Stimulated activated CD8-positive, alpha-beta memory T cell treated with anti-CD3 and anti-CD28 coated beads, Interleukin-2, amount 100 ng/mL, for 1 hour (primary cell): ENCODE measurements around the gene OSCAR.

ENCODE experiments used
- DNase-seq, 2 donors: peaks; one replicate each; pipeline ENCODE4 v3.0.0-alpha.2; 2020; ENCODE audit warnings: low read depth in 2 of 2

The OSCAR gene, protein sequence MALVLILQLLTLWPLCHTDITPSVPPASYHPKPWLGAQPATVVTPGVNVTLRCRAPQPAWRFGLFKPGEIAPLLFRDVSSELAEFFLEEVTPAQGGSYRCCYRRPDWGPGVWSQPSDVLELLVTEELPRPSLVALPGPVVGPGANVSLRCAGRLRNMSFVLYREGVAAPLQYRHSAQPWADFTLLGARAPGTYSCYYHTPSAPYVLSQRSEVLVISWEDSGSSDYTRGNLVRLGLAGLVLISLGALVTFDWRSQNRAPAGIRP

DNA sequence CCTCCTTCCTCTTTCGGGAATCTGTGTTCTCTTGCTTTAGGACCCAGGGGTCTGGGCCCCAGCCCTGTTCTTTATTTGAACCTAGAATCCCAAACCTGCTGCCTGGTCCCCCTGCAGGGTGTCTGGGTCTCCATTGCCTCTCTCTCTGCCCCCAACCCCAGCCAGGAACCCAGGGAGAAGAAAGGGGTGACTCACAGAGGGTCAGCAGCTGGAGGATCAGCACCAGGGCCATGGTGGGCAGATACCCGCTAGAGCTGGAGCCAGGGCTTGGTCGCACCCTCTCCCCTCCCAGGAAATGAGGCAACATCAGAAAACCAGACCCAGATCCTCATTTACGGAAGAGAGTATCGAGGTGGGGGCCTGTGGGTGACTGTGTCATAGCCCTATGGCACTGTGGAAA lies at the start of gene OSCAR:
Gene OSCAR (minus strand): TSS at position 243 of the 400 bp plus-strand sequence. CDS start 11 bp downstream, at position 232.
- no peak for DNase-seq

DNA sequence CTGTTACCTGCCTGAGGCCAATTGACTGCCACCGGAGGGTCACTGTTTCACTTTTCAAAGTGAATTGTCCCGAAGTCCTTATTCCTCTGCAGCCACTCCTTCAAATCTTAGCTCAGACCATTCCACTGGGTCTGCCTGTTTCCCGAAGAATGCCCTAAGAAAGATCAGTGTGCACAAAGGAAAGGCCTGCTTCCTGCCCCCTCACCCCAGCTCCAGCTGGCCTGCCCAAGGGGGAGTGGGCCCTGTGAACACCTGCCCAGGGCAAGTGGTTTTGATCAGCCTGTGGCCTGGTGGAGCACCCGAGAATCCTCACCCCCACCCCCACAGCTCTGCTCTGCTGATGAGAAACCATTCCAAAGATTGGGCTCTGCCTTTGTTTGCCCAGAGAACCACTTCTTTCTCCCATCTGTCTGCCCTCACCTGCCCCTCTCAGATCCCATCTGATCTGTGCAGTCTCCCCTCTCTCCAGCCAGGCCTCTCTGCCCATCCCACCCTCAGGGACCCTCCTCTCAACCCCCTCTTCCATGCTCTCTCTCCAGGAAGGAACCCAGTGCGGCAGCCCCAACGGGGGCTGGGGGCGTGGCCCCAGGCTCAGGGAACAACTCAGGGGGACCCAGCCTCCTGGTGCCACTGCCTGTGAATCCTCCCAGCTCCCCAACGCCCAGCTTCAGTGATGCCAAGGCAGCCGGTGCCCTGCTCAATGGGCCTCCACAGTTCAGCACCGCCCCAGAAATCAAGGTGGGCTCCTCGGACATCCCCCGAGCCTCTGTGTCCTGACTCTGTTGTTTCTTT lies 48.6 kb upstream of the OSCAR start:
- DNase-seq = no peak

DNA sequence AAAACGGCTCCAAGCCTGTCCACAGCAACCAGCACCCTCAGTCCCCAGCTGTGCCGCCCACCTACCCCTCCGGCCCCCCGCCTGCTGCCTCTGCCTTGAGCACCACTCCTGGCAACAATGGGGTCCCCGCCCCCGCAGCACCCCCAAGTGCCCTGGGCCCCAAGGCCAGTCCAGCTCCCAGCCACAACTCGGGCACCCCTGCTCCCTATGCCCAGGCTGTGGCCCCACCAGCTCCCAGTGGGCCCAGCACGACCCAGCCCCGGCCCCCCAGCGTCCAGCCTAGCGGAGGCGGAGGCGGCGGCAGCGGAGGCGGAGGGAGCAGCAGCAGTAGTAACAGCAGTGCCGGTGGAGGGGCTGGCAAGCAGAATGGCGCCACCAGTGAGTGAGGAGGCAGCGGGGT lies 47.6 kb upstream of the OSCAR start:
- no peak for DNase-seq

DNA sequence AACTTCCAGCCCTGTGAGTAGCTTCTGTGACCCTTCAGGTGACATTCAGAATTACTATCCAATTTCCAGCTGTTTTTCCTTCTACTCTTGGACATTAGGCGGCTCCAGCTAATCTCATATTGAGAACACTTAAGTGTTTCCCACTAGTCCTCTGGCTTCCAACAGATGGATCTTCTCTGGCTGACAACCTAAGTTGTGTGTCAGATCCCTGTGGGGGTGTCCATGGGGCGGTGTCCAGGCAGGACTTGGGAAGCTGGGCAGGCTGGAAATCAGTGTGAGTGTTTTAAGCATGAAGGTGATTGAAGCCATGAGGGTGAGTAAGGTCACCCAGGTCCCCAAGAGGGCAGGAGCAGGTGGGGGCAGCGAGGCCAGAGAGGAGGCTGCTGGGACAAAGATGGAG lies 47.1 kb upstream of the OSCAR start:
- DNase-seq = no peak

DNA sequence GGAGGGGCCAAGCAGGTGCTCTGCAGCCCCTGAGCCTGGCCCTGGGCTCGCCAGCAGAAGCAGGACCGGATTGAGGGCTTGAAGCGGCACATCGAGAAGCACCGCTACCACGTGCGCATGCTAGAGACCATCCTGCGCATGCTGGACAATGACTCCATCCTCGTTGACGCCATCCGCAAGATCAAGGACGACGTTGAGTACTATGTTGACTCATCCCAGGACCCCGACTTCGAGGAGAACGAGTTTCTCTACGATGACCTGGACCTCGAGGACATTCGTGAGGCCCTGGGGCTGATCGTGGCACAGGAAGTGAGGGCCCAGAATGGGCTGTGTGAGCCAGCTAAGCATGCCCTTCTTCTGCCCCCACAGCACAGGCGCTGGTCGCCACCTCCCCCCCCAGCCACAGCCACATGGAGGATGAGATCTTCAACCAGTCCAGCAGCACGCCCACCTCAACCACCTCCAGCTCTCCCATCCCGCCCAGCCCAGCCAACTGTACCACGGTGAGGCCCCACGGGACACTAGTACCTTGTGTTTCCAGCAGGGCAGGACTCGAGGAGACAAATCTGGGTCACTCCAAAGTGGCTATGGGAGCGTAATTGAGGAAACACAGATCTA lies 45.0 kb upstream of the OSCAR start:
- no peak for DNase-seq

DNA sequence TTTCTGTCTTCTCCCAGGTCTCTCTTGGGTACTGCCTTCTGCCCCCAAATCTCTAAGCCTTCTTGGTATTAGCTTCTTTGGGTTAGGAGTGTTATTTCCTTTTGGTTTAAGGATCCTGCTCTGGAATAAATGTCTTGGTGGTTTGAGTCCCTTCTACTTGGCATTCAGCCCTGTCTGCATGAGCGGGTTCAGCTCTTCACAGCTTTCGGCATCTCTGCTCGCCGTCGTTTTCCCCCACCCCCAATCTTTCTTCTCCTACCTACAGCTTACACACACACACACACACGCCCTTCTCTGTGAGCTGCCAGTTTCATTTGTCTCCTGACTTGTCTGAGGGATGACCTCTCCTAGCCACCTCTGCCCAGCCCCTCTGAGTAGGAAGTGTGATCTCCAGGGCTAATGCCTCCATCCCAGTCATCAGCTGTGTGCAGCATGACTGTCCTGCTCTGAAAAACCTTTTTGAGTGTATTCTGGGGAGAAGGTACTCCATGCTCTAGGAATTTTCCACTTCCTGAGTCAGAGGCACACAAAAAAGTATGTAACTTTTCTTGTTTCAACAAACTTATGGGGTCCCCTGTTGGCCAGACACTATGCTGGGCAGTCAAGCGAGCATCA lies 41.7 kb upstream of the OSCAR start:
- DNase-seq = no peak

DNA sequence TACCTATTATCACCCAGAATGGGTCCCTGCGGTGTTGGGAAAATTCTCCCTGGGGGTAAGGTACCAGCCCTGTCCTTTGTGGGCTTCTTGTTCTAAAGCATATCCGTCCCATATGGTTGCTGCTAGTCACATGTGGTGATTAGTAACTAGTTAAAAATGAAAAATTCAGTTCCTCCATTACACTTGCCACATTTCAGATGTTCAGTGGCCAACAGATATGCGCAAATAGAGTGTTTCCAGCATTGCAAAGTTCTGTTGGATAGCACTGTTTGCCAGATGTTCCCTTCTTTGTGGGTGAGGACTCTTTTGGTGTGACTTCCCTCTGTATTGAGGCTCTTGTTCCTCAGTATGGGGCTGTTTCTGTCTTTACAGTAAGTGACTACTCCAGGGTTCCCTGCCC lies 40.8 kb upstream of the OSCAR start:
- no peak for DNase-seq

DNA sequence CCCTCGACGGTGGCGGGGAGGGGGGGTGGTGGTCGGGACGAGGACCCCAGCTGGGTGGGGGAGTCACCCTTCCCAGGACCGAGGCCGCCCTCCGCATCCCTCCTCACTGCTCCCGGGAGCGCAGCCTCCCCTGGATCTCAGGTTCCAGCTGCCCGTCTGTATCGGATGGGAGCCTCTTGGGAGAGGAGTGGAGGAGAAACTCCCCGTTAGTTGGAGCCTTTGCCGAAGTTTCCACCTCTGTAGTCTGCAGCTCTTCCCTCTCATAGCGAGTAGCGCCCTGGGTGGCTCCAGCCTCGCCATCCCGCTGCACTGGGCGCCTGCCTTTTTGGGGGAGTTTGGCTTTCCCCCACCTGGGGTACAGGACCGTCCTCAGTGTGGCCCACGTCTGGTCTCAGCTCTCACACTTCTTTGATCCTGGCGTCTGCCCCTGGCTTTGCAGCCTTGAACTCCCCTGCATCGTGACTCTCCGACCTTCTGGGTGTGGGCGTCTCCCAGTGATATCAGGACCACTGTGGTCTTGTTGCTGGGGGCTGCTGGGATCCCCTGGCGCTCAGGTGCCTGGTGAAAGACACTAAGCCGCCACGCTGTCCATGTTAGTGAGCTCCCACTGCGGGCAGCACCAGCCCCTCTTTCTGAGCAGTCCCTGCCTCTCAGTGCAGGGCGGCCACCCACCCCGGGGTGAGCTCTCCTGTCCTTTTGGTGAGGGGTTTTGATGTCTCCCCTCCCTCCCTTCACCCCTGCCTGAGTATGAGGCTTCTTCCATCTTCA lies 38.1 kb upstream of the OSCAR start:
- no peak for DNase-seq

DNA sequence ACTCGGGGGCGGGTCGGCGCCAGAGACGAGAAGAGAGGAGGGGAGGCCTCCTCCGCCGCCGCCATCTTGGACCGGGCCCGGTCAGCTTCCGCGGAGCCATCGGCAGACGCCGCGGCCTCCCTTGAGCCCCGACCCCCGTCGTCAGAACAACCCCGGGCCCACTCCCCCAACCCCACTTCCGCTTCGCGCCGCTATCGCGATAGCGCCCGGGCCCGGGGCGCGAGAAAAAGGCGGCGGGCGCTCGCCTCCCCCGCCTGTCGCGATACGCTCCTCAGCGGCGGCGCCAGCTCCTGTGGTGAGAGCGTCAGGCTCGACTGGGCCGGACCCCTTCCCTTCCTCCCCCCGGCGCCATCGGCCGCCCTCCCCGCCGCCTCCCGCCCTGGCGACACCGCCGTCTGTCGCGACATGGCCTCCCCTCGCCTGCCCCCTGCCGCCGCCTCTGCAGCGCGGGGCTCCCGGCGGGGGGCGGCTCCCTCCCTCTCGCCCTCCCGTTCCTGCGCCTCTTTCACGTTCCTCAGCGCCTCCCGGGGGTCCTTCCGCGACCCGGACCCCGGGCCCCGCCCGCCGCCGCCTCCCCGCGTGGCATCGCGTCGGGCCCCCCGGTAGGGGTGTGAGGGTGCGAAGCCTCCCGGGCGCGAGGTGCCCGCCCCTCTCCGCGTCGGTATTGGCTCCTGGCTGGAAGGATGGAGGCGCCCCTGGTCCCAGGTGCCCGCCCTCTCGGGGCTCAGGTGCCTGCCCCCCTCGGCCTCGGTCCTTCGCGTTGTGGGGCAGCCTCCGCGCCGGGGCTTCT lies 37.3 kb upstream of the OSCAR start, which contains the start of gene CNOT3:
Gene CNOT3 (plus strand): TSS at position 64 of the 790 bp plus-strand sequence. CDS start 5,217 bp downstream, outside the sequence.
- no peak for DNase-seq

DNA sequence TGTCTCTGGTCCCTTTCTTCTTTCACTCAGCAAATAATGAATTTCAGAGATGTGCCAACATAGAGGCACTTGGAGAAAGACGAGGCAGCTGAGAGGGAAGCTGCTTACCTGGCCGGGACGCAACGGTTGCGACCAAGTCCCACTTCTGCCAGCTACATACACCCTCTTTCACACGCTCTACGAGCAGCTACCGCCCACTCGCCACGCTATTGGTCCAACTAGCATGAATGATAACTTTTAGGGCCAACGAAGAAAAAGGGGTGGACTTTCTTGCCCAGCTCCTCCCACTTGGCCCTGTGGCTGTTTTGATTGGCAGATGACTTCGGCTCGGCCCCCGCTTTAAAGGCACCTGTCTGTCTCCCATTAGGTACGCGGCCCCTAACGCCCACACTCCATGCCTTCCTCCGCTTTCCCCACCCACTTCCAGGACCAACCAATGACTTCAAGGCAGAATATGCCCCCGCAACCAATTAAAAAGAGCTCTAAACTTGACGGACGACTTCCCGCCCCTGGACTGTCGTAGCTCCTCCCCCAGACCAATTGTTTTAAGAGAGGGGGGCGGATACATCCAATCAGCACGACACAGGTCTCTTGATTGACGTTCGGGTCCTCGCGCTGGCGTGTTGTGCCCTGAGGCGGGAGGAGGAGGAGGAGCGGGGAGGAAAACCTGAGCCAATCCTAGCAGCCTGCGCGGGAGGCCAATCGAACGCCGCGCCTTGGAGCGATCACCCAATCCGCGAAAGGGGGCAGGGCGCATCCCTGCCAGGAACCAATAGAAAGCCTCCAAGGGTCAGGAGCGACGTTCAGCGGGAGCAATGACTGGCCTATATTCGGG lies 36.5 kb upstream of the OSCAR start:
- DNase-seq = peak; percentile 97 to 98

DNA sequence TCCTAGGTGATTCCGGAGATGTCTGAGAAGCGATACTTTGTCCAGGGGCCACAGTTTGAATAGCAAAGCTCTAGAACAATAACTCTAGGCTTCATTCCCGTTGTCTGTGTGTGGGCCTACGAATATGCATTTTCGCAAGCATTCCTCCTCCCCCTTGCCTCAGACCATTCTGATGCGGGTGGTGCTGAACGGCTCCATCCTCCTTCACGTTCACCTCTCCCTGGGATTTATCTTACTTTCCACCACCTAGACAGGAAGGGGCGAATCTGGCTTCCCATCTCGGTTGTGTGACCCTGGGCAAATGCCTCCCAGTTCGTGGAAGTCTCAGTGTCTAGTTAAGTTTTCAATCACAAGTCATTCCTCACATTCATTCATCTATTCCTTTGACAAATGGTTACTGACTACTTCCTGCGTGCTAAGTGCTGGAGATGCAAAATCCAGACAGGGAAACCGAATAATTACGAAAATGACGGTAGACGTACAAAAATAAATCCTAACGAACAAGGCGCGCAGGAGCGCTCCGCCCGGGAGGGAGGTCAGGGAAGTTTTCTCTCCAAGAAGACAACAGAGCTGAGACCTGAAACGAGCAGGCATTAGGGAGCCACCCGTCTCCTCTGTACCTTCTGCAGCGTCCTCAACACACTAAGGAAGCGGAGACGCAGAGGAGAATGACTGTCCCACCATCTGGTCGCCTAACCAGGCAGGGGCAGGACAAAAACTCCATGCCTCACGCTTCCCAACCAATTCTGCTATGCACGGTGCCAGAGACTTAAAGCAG lies 35.7 kb upstream of the OSCAR start:
- no peak for DNase-seq

DNA sequence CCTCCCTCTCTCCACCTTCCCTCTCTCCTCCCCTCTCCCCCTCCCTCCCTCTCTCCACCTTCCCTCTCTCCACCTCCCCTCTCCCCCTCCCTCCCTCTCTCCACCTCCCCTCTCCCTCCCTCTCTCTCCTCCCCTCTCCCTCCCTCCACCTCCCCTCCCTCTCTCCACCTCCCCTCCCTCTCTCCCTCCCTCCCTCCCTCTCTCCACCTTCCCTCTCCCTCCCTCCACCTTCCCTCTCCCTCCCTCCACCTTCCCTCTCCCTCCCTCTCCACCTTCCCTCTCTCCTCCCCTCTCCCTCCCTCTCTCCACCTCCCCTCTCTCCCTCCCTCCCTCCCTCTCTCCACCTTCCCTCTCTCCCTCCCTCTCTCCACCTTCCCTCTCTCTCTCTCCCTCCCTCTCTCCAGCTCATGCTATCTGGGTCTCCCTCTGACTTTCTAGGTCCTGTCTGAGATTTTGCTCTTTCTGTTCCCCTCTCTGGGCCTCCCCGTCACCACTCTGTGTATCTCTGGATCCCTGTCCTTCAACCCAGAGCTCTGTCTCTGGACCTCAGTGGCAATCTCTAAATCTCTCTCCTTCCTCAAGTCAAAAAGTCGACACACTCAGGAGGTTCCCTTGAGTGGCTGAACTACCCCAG lies 33.5 kb upstream of the OSCAR start:
- no peak for DNase-seq

DNA sequence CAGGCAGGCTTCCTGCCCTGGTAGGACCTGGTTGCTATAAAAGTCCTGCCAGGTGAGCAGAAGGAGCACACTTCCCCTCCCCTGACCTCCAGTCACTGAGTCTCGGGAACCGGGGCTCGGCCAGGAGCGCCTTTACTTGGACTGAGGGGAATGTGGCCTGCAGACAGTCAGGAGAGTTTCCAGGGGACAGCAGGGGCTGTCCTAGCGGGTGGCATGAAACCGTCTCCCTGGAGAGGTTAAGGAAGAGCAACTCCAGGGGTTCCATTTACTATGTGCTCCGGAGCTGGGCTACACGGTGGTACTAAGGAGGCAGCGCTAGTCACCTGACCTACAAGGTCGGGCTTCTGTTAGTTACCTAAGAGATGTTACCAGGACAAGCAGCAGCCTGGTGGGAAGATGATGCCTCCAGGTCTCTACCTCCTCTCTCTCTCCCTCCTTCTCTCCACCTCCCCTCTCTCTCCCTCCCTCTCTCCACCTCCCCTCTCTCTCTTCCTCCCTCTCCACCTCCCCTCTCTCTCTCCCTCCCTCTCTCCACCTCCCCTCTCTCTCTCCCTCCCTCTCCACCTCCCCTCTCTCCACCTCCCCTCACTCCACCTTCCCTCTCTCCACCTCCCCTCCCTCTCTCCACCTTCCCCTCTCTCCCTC lies 32.8 kb upstream of the OSCAR start:
- no peak for DNase-seq

DNA sequence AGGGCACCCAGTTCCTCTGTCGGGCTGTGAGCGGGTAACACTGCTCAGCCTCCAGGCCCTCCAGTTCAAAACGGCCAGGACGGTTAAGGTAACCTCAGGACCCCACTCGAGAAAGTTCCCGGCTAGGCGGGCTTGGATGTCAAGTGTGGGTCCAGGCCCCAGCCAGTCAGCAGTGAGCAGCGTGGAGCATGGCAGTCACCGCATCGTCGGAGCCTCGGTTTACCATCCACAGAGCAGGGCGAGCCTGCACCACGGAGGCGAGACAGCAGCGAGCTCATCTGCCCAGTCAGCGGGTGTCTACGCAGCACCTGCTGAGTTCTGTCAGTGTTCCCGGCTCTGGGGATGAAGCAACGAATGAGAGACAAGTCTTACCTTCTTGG lies 29.0 kb upstream of the OSCAR start:
- DNase-seq = no peak

DNA sequence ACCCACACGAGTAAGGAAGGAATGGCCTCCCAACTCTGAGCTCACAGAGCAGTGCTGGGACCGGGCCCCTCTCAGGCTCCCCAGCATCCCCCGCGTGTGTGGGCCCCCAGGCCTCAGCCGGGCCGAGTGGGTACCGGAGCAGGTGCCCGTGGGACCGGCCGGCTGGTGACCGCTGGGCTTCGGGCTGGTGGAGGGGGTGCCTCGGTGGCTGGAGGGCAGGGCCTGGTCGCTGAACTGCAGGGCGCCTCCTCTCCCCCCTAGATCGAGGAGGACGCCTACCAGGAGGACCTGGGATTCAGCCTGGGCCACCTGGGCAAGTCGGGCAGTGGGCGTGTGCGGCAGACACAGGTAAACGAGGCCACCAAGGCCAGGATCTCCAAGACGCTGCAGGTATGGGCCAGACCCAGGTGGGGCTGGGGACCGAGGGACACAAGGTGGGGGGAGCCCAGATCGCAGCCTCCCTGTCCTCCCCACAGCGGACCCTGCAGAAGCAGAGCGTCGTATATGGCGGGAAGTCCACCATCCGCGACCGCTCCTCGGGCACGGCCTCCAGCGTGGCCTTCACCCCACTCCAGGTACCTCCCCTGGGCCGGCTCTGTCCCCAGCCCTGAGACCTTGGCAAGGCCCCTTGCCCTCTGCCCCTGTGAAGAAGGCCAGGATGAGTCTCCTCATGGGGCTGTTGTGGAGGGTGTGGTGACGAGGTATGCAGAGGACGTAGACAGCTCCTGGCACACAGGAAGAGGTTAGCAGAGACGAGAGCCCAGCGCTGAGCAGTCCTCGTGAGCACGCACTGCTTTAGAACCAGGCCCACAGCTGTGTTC lies 28.4 kb upstream of the OSCAR start:
- DNase-seq = no peak

DNA sequence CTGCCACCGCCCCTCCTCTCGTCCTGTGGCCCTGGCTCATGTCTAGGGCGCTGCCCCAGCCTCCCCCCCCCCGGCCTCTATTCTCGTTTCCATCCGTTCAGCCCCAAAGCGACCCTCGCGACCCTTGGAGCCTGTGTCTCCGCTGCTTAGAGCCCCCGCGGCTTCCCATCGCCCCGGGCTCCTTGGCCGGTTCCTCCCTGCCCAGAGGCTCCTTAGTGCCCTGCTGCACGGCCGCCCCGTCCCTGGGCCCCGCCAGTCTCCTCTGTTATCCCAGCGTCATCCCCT lies 27.8 kb upstream of the OSCAR start:
- DNase-seq = no peak

DNA sequence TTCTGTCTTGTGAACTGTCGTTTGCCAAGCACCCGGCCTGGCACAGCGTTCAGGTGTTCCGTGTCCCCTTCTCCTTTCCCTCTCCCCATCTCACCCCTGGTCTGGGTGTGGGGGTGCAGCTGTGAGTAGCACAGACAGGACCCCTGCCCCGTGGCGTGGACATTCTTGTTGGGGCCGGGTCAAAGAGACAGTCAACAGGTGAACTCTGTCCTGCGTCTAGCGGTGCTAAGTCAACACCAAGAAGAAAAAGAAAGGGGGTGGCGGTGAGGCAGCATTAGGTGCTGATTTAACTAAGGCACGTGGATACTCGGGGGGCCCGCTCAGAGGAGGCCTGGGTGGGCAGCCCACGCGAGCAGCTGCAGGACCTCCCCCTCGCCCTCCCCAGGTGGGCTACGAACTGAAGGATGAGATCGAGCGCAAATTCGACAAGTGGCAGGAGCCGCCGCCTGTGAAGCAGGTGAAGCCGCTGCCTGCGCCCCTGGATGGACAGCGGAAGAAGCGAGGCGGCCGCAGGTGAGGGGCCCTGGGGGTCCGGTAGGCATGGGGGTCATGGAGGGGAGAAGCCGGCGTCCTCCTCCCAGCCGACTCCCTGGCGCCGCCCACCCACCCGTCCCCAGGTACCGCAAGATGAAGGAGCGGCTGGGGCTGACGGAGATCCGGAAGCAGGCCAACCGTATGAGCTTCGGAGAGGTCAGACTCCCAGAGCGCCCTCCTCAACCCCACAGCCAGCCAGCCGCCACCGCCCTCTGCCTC lies 27.3 kb upstream of the OSCAR start:
- DNase-seq = no peak
